Right lobe of liver (tissue), 6 donors: ENCODE results near the gene TRAPPC2. TPM values are rescaled to one million over a fixed set of nuclear protein-coding genes. Genes with fewer than 3 reads are reported as not detected.
A peak's percentile ranks its signal among the peaks of the same experiment; 100 is the strongest.

ENCODE experiments used
- ATAC-seq, 4 donors: fragments of 200-7000 bp; cut with Tn5 transposase; one replicate each; pipeline ENCODE4 v1.9.1; 2020; ENCODE audit warnings: mild to moderate bottlenecking in 4 of 4, moderate library complexity in 4 of 4
- DNase-seq, 3 donors: peaks; one replicate each; pipeline ENCODE4 v3.0.0-alpha.2; 2020
- H3K27ac ChIP-seq, 3 donors: fragments of 200-600 bp; one replicate each; pipeline ENCODE4 v1.8.0; 2022
- H3K27me3 ChIP-seq, 2 donors: fragments of 200-600 bp; one replicate each; pipeline ENCODE4 v1.8.0; 2022
- H3K36me3 ChIP-seq, 4 donors: fragments of 200-600 bp; sonication (generic) in 1 of 4; one replicate each; pipeline versions ENCODE4 v1.5.1 to v1.8.0; 2017 to 2022; ENCODE audit warnings: control low read depth in 1 of 4
- H3K4me1 ChIP-seq, 4 donors: fragments of 200-600 bp; sonication (generic) in 1 of 4; one replicate each; pipeline versions ENCODE4 v1.5.1 to v1.8.0; 2017 to 2022; ENCODE audit warnings: control low read depth in 1 of 4
- H3K4me3 ChIP-seq, 3 donors: fragments of 200-600 bp; one replicate each; pipeline ENCODE4 v1.8.0; 2022
- H3K9me3 ChIP-seq, 4 donors: fragments of 200-600 bp; sonication (generic) in 1 of 4; one replicate each; pipeline versions ENCODE4 v1.5.1 to v1.8.0; 2017 to 2022; ENCODE audit warnings: control low read depth in 1 of 4
- CTCF ChIP-seq, 4 donors: fragments of 200-600 bp in 3 of 4; fragments of 450-650 bp in 1 of 4; IDR thresholded peaks; one replicate each; pipeline versions ENCODE4 v1.5.1 to v1.8.0; 2016 to 2022; ENCODE audit warnings: antibody characterized with exemption in 4 of 4, mild to moderate bottlenecking in 2 of 4
- POLR2A ChIP-seq: fragments of 450-650 bp; IDR thresholded peaks from one replicate; pipeline ENCODE4 v1.6.1; 2017; ENCODE audit warnings: antibody characterized with exemption, mild to moderate bottlenecking
- WGBS: methylation state at CpG from one replicate; pipeline ENCODE4 v1.1.6; 2018; ENCODE audit warnings: low coverage, low lambda C conversion rate; ENCODE audit not compliant: insufficient coverage; ENCODE audit errors: missing lambda C conversion rate; 5-methylcytosine and 5-hydroxymethylcytosine counted together
- intact Hi-C, 2 donors: fragments of 100-400 bp; cut with DNase I; formaldehyde crosslinking; loops; one replicate each; pipeline versions ENCODE4 v1.11.2 to v1.14.1; 2022
- total RNA-seq, 6 experiments: library from RNA; depleted of rRNA in 2 of 6; stranded (reverse); fragments of >200 nt in 2 of 6; fragmentation: NEBNext Ultra II Directional in 3 of 6; extraction: Animal tissue kit (Norgen Biotek cat#: 25700) in 3 of 6; gene quantifications; one replicate each; pipeline versions ENCODE4 v1.1.0 to v1.2.4, GENCODE V29; 2016 to 2023
- donor health status: DM: no; HTN: yes; CAD: no.
- donor health status: DM: no; HTN: no; CAD: no.
- donor health status: DM: no; HTN: no; CAD: no.
- donor health status: DM: no; HTN: yes; CAD: no.
- donor health status: DM: no; HTN: yes; CAD: no.

TRAPPC2 gene
- total RNA-seq, 6 experiments from 2014 or later, result 6.3 to 13.8 (median 8.5) TPM

- H3K27me3 ChIP-seq, result no peaks in the 10 kb centered on the region
- no peak overlapping the region for H3K27ac ChIP-seq
- intact Hi-C loops, result no loop called here
- WGBS, result 66% methylated on average over 5 of the region's 5 CpGs
- H3K36me3 ChIP-seq, result peaks cover 0 to 6% (median 0%) of the 10 kb centered on the region in 4 donors
- no peak for DNase-seq
- H3K4me3 ChIP-seq, result no peak overlapping the region
- no peaks in the 10 kb centered on the region for H3K4me1 ChIP-seq
- no peaks in the 10 kb centered on the region for H3K9me3 ChIP-seq
- ATAC-seq, result peak in 1 of 4 donors; percentile 15
- TF ChIP-seq POLR2A, result no peak
- no peak for TF ChIP-seq CTCF (IDR thresholded peaks at IDR 0.05)
Measured at GRCh38 chrX:13702111-13702789, 32.2 kb downstream of the TRAPPC2 start.

GRCh38 chrX:13700380-13700779 is 34.0 kb downstream of the TRAPPC2 start:
- H3K27ac ChIP-seq, result no peak overlapping the region
- WGBS, result 61% methylated on average over 4 of the region's 4 CpGs
- no peak for TF ChIP-seq CTCF (IDR thresholded peaks at IDR 0.05)
- H3K9me3 ChIP-seq, result no peaks in the 10 kb centered on the region
- H3K4me1 ChIP-seq, result no peaks in the 10 kb centered on the region
- no peaks in the 10 kb centered on the region for H3K27me3 ChIP-seq
- H3K36me3 ChIP-seq, result peaks cover 0 to 6% (median 0%) of the 10 kb centered on the region in 4 donors
- DNase-seq (no peak), ATAC-seq (no peak)
- no peak overlapping the region for H3K4me3 ChIP-seq
- intact Hi-C loops, result no loop called here

- peak in 1 of 4 donors; percentile 46 for ATAC-seq
- H3K4me1 ChIP-seq, result no peaks in the 10 kb centered on the region
Measured at GRCh38 chrX:13699183-13699826, 35.1 kb downstream of the TRAPPC2 start.

GRCh38 chrX:13698432-13698831 is 36.0 kb downstream of the TRAPPC2 start:
- WGBS, result 65% methylated on average over 1 of the region's 1 CpG
- no peaks in the 10 kb centered on the region for H3K9me3 ChIP-seq
- H3K27ac ChIP-seq, result no peak overlapping the region
- ATAC-seq (no peak), DNase-seq (no peak)
- H3K36me3 ChIP-seq, result no peaks in the 10 kb centered on the region
- intact Hi-C loops, result no loop called here
- no peak overlapping the region for H3K4me3 ChIP-seq
- H3K27me3 ChIP-seq, result no peaks in the 10 kb centered on the region
- no peaks in the 10 kb centered on the region for H3K4me1 ChIP-seq
- TF ChIP-seq POLR2A (no peak), CTCF (IDR thresholded peaks at IDR 0.05) (no peak)

More at GRCh38 chrX:13699183-13699826, 35.1 kb downstream of the TRAPPC2 start:
- no peak for DNase-seq
- no peaks in the 10 kb centered on the region for H3K27me3 ChIP-seq
- 65% methylated on average over 7 of the region's 7 CpGs for WGBS
- H3K9me3 ChIP-seq, result no peaks in the 10 kb centered on the region
- TF ChIP-seq CTCF (IDR thresholded peaks at IDR 0.05) (no peak), POLR2A (no peak)
- intact Hi-C loops, result no loop called here
- peaks cover 0 to 5% (median 0%) of the 10 kb centered on the region in 4 donors for H3K36me3 ChIP-seq
- no peak overlapping the region for H3K4me3 ChIP-seq
- no peak overlapping the region for H3K27ac ChIP-seq
